Measurements from ENCODE around the gene LIMK1.

Gene LIMK1

DNA sequence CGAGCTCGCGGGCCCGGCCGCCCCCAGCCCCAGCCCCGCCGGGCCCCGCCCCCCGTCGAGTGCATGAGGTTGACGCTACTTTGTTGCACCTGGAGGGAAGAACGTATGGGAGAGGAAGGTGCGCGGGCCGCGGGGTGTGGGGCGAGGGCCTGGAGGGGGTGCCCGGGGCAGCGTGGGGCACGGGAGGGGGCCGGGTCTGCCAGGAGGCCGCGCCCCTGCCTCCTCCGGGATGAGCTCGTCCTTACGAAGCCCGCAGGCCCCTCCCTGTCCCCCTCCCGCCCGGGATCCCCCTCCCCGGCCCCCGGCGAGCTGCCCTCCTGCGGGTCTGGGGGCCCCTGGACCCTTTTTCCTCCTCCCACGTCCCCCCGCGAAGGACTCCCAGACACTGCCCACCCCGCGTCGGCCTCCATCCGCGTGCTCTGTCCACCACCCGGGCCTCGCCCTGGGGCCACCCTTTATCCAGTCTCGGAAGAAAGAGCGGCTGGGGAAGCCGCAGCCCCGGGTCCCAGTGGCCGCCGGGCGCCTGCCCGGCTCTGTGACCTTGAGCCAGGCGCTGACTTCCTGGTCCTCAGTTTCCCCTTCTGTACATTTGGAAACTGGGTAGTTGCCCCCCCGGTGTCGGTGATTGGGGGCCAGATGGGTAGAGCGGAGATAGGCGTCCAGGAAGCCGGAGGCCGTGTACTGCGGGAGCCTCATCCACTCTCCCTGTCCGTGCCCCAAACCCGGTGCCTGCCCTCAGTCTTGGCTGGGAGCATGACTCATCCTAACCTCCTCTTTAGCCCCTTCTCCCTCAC lies 521 bp downstream of the LIMK1 start:
- peak; percentile 22 for DNase-seq (ENCODE audit: low read depth)
- TF ChIP-seq, protein P1, sequence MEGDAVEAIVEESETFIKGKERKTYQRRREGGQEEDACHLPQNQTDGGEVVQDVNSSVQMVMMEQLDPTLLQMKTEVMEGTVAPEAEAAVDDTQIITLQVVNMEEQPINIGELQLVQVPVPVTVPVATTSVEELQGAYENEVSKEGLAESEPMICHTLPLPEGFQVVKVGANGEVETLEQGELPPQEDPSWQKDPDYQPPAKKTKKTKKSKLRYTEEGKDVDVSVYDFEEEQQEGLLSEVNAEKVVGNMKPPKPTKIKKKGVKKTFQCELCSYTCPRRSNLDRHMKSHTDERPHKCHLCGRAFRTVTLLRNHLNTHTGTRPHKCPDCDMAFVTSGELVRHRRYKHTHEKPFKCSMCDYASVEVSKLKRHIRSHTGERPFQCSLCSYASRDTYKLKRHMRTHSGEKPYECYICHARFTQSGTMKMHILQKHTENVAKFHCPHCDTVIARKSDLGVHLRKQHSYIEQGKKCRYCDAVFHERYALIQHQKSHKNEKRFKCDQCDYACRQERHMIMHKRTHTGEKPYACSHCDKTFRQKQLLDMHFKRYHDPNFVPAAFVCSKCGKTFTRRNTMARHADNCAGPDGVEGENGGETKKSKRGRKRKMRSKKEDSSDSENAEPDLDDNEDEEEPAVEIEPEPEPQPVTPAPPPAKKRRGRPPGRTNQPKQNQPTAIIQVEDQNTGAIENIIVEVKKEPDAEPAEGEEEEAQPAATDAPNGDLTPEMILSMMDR (IDR thresholded peaks at IDR 0.05; ENCODE audit: insufficient read depth, low read depth, low read length, missing control alignments), result no peak
- H3K4me3 ChIP-seq (ENCODE audit: low read depth, low read length), result peak overlapping the region; percentile 62

- TF ChIP-seq, protein P1 (IDR thresholded peaks at IDR 0.05; ENCODE audit: insufficient read depth, low read depth, low read length, missing control alignments), result no peak
- DNase-seq (ENCODE audit: low read depth), result no peak
- peak overlapping the region; percentile 62 for H3K4me3 ChIP-seq (ENCODE audit: low read depth, low read length)
These were observed 1.3 kb downstream of the LIMK1 start for GRCh38 chr7:74084722-74085578.

DNA sequence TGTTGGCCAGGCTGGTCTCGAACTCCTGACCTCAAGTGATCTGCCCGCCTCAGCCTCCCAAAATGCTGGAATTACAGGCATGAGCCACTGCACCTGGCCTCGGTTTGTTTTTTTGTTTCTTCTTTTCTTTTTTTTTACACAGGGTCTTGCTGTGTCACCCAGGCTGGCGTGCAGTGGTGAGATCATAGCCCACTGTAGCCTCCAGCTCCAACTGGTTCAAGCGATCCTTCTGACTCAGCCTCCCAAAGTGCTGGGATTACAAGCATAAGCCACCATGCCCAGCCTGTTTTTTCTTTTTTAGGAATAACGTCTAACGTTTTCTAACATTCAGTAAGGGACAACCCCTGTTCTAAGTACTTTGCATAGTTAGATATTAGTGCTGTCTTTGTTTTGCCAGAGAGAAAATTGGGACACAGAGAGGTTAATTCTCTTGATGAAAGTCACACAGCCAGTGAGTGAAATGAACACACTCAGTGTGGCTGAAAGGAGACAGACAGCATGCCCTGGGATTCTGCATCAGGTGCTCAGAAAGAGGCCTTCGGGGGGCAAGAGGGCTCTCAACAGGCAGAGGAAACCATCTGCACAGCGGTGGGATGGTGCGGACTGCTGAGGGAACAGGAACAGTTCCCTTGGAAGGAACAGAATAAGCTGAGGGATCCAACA lies 4.3 kb downstream of the LIMK1 start:
- H3K4me3 ChIP-seq (ENCODE audit: low read depth, low read length), result no peak overlapping the region
- TF ChIP-seq, protein P1 (IDR thresholded peaks at IDR 0.05; ENCODE audit: insufficient read depth, low read depth, low read length, missing control alignments), result no peak
- no peak for DNase-seq (ENCODE audit: low read depth)

GRCh38 chr7:74092321-74092963 lies 8.8 kb downstream of the LIMK1 start:
- H3K4me3 ChIP-seq (ENCODE audit: low read depth, low read length), result peak overlapping the region; percentile 86
- peak; percentile 72 for DNase-seq (ENCODE audit: low read depth)
- TF ChIP-seq, protein P1 (IDR thresholded peaks at IDR 0.05; ENCODE audit: insufficient read depth, low read depth, low read length, missing control alignments), result no peak

GRCh38 chr7:74092964-74093471 lies 9.4 kb downstream of the LIMK1 start:
- TF ChIP-seq, protein P1 (IDR thresholded peaks at IDR 0.05; ENCODE audit: insufficient read depth, low read depth, low read length, missing control alignments), result no peak
- H3K4me3 ChIP-seq (ENCODE audit: low read depth, low read length), result peak overlapping the region; percentile 86
- DNase-seq (ENCODE audit: low read depth), result peak; percentile 89

DNA sequence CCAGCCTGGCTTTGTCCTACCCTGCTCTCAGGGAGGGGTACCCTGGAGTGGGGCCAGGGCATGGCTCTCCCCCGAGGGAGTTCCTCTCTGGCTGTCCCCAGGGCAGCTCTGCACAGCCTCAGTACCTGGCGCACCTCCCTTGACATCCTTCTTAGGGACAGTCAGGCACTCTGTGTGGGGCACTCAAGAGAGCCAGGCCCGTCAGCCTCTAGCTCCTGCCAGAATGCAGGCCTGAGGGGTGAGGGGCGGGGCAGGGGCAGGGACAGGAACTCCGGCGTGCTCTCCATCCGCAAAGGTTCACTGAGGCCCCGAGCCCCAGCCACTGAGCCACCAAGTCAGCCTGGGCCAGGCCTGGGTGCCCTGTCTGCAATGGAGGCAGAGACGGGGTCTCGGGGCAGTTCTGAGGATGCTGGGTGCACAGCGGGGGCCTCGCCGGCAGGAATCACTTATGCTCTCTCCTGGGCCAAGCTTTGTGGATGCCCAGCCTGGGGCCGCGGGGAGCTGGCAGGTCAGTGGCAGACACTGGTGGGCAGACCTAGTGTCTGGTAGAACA lies 10.1 kb downstream of the LIMK1 start:
- H3K4me3 ChIP-seq (ENCODE audit: low read depth, low read length), result peak overlapping the region; percentile 86
- TF ChIP-seq, protein P1 (IDR thresholded peaks at IDR 0.05; ENCODE audit: insufficient read depth, low read depth, low read length, missing control alignments), result no peak
- peak; percentile 32 for DNase-seq (ENCODE audit: low read depth)
